HepG2 (cell line): ENCODE measurements around the gene GPN1. TPM values are rescaled to one million over a fixed set of nuclear protein-coding genes. Genes with fewer than 3 reads are reported as not detected.

Source experiments
- ATAC-seq: fragments of 200-7000 bp; cut with Tn5 transposase; 3 replicates; pipeline ENCODE4 v1.9.1; 2020; ENCODE audit warnings: mild to moderate bottlenecking, moderate library complexity
- BruUV-seq: library from RNA; stranded (reverse); fragments of 400-500 nt; replicated peaks from 2 replicates; lab custom pipeline; 2021; lab: Mats Ljungman, UMichigan
- CTCF ChIA-PET: fragments of 300-600 bp; formaldehyde crosslinking; extraction: SDS; loops from one replicate; lab custom pipeline; 2021; ENCODE audit warnings: low total read pairs, inconsistent platforms, low intra/inter-chr PET ratio; lab: Yijun Ruan, JAX
- POLR2A ChIA-PET: fragments of 350-600 bp; sonication (Branson Sonifier 250); formaldehyde crosslinking; loops from one replicate; lab custom pipeline; 2020; ENCODE audit warnings: antibody characterized with exemption, inconsistent platforms; lab: Yijun Ruan, JAX
- DNase-seq: peaks from one replicate; pipeline ENCODE4 v3.0.0-alpha.2; 2015; ENCODE audit warnings: low spot score
- FAIRE-seq: peaks from 3 replicates; lab custom pipeline; 2011; peaks lifted over from hg19 to GRCh38; lab: Jason Lieb, UNC
- H2AFZ ChIP-seq: one replicate; pipeline ENCODE4 v1.6.1; 2011; ENCODE audit warnings: low read length, inconsistent platforms
- H3K27ac ChIP-seq: fragments of 300-600 bp; 3 replicates; pipeline ENCODE4 v1.8.0; 2011; ENCODE audit warnings: mixed run types, mild to moderate bottlenecking, mixed read lengths, low read length, inconsistent platforms; ENCODE audit not compliant: insufficient read depth; ENCODE audit errors: extremely low read length
- H3K27me3 ChIP-seq, 2 experiments: fragments of 200-600 bp in 1 of 2; 2 replicates in 1 of 2; 3 replicates in 1 of 2; pipeline versions ENCODE4 v1.6.0 to v1.8.0; 2011; ENCODE audit warnings: low read length in 2 of 2, mild to moderate bottlenecking in 2 of 2, moderate library complexity in 2 of 2, inconsistent platforms in 1 of 2; ENCODE audit not compliant: insufficient read depth in 2 of 2, control insufficient read depth in 1 of 2
- H3K36me3 ChIP-seq, 2 experiments: fragments of 200-600 bp in 1 of 2; replicated peaks in 1 of 2; 2 replicates in 1 of 2; 3 replicates in 1 of 2; pipeline versions ENCODE4 v1.5.1 to v1.8.0; 2011; ENCODE audit warnings: low read length in 2 of 2, inconsistent platforms in 1 of 2; ENCODE audit not compliant: insufficient read depth in 2 of 2, control insufficient read depth in 1 of 2
- H3K4me1 ChIP-seq: 2 replicates; pipeline ENCODE4 v1.5.1; 2012; ENCODE audit warnings: low read length, inconsistent platforms; ENCODE audit not compliant: insufficient read depth
- H3K4me2 ChIP-seq: 2 replicates; pipeline ENCODE4 v1.6.0; 2011; ENCODE audit warnings: low read depth, low read length, inconsistent platforms
- H3K4me3 ChIP-seq, 3 experiments: fragments of 200-600 bp in 1 of 3; sonication (generic), shearing (Covaris generic) in 1 of 3; replicated peaks in 1 of 3; 2 replicates each; pipeline ENCODE4 v1.5.1; 2011 to 2016; ENCODE audit warnings: low read length in 3 of 3, inconsistent platforms in 2 of 3, low read depth in 2 of 3, mild to moderate bottlenecking in 2 of 3, control low read depth in 1 of 3, mixed read lengths in 1 of 3; ENCODE audit not compliant: insufficient read depth in 1 of 3
- H3K79me2 ChIP-seq: one replicate; pipeline ENCODE4 v1.6.1; 2011; ENCODE audit warnings: low read length, inconsistent platforms; ENCODE audit not compliant: insufficient read depth
- H3K9ac ChIP-seq: 2 replicates; pipeline ENCODE4 v1.6.0; 2011; ENCODE audit warnings: mild to moderate bottlenecking, low read depth, low read length, inconsistent platforms; ENCODE audit not compliant: insufficient read depth
- H3K9me3 ChIP-seq: 2 replicates; pipeline ENCODE4 v1.5.1; 2012; ENCODE audit warnings: mild to moderate bottlenecking, low read length
- H4K20me1 ChIP-seq: 2 replicates; pipeline ENCODE4 v1.6.0; 2011; ENCODE audit warnings: inconsistent platforms, mild to moderate bottlenecking, low read length, moderate library complexity; ENCODE audit not compliant: insufficient read depth
- FOXC1 ChIP-seq: sonication (generic); formaldehyde crosslinking; IDR thresholded peaks from 2 replicates; pipeline ENCODE4 v1.8.0; 2022; ENCODE audit warnings: mild to moderate bottlenecking, missing genetic modification reagents, borderline replicate concordance
- HIC2 ChIP-seq: sonication (generic); formaldehyde crosslinking; IDR thresholded peaks from 2 replicates; pipeline ENCODE4 v1.9.0; 2022; ENCODE audit warnings: low read depth, missing genetic modification reagents
- IKZF1 ChIP-seq: fragments of 450-650 bp; IDR thresholded peaks from 2 replicates; pipeline ENCODE4 v1.7.1; 2016
- KLF16 ChIP-seq, 2 experiments: sonication (generic) in 1 of 2; formaldehyde crosslinking in 1 of 2; IDR thresholded peaks; 2 replicates each; pipeline versions ENCODE4 v1.6.1 to v1.8.0; 2016 to 2023; ENCODE audit warnings: missing genetic modification reagents in 2 of 2, missing compliant biosample characterization in 1 of 2
- KMT2B ChIP-seq: IDR thresholded peaks from 2 replicates; pipeline ENCODE4 v1.6.1; 2016; ENCODE audit warnings: missing genetic modification reagents, missing compliant biosample characterization
- MAX ChIP-seq: IDR thresholded peaks from 2 replicates; pipeline ENCODE4 v1.6.1; 2012; ENCODE audit warnings: inconsistent platforms
- PAX8 ChIP-seq: sonication (generic); formaldehyde crosslinking; IDR thresholded peaks from 2 replicates; pipeline ENCODE4 v1.8.0; 2022; ENCODE audit warnings: mild to moderate bottlenecking, missing genetic modification reagents, borderline replicate concordance
- RBFOX2 ChIP-seq: fragments of 200-400 bp; formaldehyde crosslinking; IDR thresholded peaks from 2 replicates; pipeline ENCODE4 v1.6.1; 2017; ENCODE audit warnings: low read depth, mild to moderate bottlenecking, low read length
- SIN3A ChIP-seq: IDR thresholded peaks from 2 replicates; pipeline ENCODE4 v1.6.1; 2011; ENCODE audit warnings: low read depth, mild to moderate bottlenecking, control low read depth, low read length, borderline replicate concordance
- SYNCRIP ChIP-seq: fragments of 200-400 bp; formaldehyde crosslinking; IDR thresholded peaks from 2 replicates; pipeline ENCODE4 v1.6.1; 2018; ENCODE audit warnings: mild to moderate bottlenecking, low read depth, low read length; ENCODE audit not compliant: insufficient read depth
- TEAD2 ChIP-seq: sonication (generic); formaldehyde crosslinking; IDR thresholded peaks from 2 replicates; pipeline ENCODE4 v1.9.0; 2021; ENCODE audit warnings: missing genetic modification reagents
- THAP8 ChIP-seq: sonication (generic); formaldehyde crosslinking; IDR thresholded peaks from 2 replicates; pipeline ENCODE4 v1.5.1; 2020; ENCODE audit warnings: missing genetic modification reagents, mild to moderate bottlenecking, borderline replicate concordance
- U2AF1 ChIP-seq: fragments of 200-400 bp; formaldehyde crosslinking; optimal IDR thresholded peaks from 2 replicates; pipeline ENCODE3; 2017; ENCODE audit warnings: mild to moderate bottlenecking, low read depth, low read length
- ZFAT ChIP-seq: sonication (generic); formaldehyde crosslinking; conservative IDR thresholded peaks from 2 replicates; pipeline ENCODE4 v1.8.1; 2023; ENCODE audit warnings: missing genetic modification reagents, inconsistent platforms
- ZNF33B ChIP-seq: sonication (generic); formaldehyde crosslinking; IDR thresholded peaks from 2 replicates; pipeline ENCODE4 v1.5.1; 2020; ENCODE audit warnings: mild to moderate bottlenecking, missing genetic modification reagents
- ZNF558 ChIP-seq: sonication (generic); formaldehyde crosslinking; IDR thresholded peaks from 2 replicates; pipeline ENCODE4 v1.9.0; 2022; ENCODE audit warnings: mild to moderate bottlenecking, missing genetic modification reagents, borderline replicate concordance
- WGBS: methylation state at CpG from one replicate; pipeline ENCODE4 v1.1.6; 2017; ENCODE audit warnings: low lambda C conversion rate; 5-methylcytosine and 5-hydroxymethylcytosine counted together
- in situ Hi-C: cut with HindIII; loops from 2 replicates; pipeline ENCODE4 v1.10.0; 2017; ENCODE audit warnings: low pct_unique_long_range_greater_than_20kb; ENCODE audit not compliant: extremely low pct_ligation_motif_present
- intact Hi-C: fragments of 100-400 bp; cut with micrococcal nuclease; formaldehyde crosslinking; loops from one replicate; pipeline ENCODE4 v1.10.0; 2022; ENCODE audit not compliant: unreplicated experiment
- polyA plus RNA-seq, 8 experiments: library from polyadenylated mRNA; depleted of rRNA in 3 of 8; stranded (reverse) in 7 of 8; unstranded in 1 of 8; fragments of >200 nt; fragmentation: Illumina TruSeq in 4 of 8; extraction: Trizol in 4 of 8; gene quantifications; 2 replicates each; pipeline versions ENCODE4 v1.2.1 to v1.2.3, GENCODE V29; 2011 to 2016; ENCODE audit warnings: low read depth in 4 of 8, missing spikeins in 1 of 8, mixed read lengths in 1 of 8; ENCODE audit not compliant: insufficient read depth in 1 of 8
- total RNA-seq, 5 experiments: library from RNA; depleted of rRNA; stranded (reverse); fragments of >200 nt; fragmentation: Illumina TruSeq; extraction: Trizol; gene quantifications; 2 replicates each; pipeline ENCODE4 v1.2.3, GENCODE V29; 2016; ENCODE audit warnings: low read depth in 1 of 5
- TF ChIP-seq, protein P1 (sequence below): IDR thresholded peaks from 2 replicates; pipeline ENCODE4 v1.6.1; 2016; ENCODE audit warnings: mild to moderate bottlenecking
- TF ChIP-seq, protein P2 (sequence below): sonication (generic); formaldehyde crosslinking; IDR thresholded peaks from 2 replicates; pipeline ENCODE4 v1.8.0; 2022; ENCODE audit warnings: mild to moderate bottlenecking, missing genetic modification reagents

GPN1 gene
- total and polyA plus RNA-seq, 2 of the 13 experiments (the other 11 are each of a cell fraction or from before 2014, with no cell fraction given), result 54.5 to 62.7 TPM

DNA sequence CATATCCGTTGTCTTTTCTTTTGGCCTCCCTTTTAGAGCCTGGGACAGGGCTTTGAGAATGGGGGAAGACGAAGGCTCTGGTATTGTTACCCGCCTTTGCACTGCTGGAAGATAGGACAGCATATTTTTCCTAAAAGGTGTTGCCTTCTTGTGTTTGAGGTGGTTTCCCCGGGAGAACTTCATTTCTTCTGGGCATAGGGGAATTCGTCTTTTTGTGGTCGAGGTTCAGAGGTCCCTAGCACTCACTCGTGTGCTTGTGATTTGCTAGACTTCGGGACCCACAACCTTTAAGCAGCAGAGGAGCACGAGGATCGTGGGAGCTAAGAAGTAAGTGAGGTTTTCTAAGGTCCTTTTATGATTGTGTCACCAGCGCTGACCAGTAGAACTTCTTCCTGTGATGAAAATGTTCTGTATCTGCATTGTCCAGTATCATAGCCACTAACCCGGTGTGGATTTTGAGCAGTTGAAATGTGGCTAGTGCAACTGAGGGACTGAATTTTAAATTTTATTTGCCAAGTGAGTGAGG lies 45.4 kb upstream of the GPN1 start:
- no peak for DNase-seq
- Histone ChIP-seq H4K20me1 (peaks cover 24% of the 10 kb centered on the region), H3K27ac (peak overlapping the region; percentile 57), H3K9me3 (no peaks in the 10 kb centered on the region), H3K79me2 (peaks cover 55% of the 10 kb centered on the region), H3K4me3 (peak overlapping the region; percentile 69 to 97 (median 87)), H3K36me3 (no peaks in the 10 kb centered on the region; a peak in 1 of 5 replicates), H3K4me1 (peaks cover 50% of the 10 kb centered on the region), H3K27me3 (no peaks in the 10 kb centered on the region; a peak in 1 of 5 replicates), H3K4me2 (peak overlapping the region; percentile 94), H3K9ac (peak overlapping the region; percentile 88), H2AFZ (peak overlapping the region; percentile 79)
- TSS peak; percentile 75 for BruUV-seq
- no peak for FAIRE-seq
- intact Hi-C loops, result loop anchor here (5.0 kb wide), 1 partner anchor 86 kb away; the partner anchor contains the start of genes FNDC4 and GCKR
- CTCF ChIA-PET, result interaction anchor here (1.1 kb wide), 1 partner anchor 213 kb away, joined by 3 read pairs; the partner anchor contains the start of genes EIF2B4 and SNX17
- ATAC-seq, result peak; percentile 9
- in situ Hi-C loops, result no loop called here
- POLR2A ChIA-PET, result interaction anchor here (0.6 to 2.3 kb wide), 19 partner anchors 8 to 229 kb away, joined by 3 to 25 read pairs (median 4); partner anchors contain the start of genes CCDC121, FNDC4, GPN1 and GTF3C2
- WGBS, result under 1% methylated on average over 12 of the region's 12 CpGs
- TF ChIP-seq TEAD2, result no peak
- TF ChIP-seq ZNF33B, result 0 out of 2 replicates have a peak, but pooled peaks have one; percentile 43
- TF ChIP-seq MAX, result no peak
- TF ChIP-seq THAP8 (CRISPR knock-in tag), result 0 out of 2 replicates have a peak, but pooled peaks have one; percentile 54
- no peak for TF ChIP-seq FOXC1 (CRISPR knock-in tag)
- no peak for TF ChIP-seq ZFAT (CRISPR knock-in tag)
- no peak for TF ChIP-seq U2AF1
- no peak for TF ChIP-seq RBFOX2
- TF ChIP-seq HIC2, result no peak
- no peak for TF ChIP-seq IKZF1
- 0 out of 2 replicates have a peak, but pooled peaks have one; percentile 15 for TF ChIP-seq SIN3A
- peak; percentile 67; the same call in 1 of the 2 replicates for TF ChIP-seq ZNF558 (CRISPR knock-in tag)
- TF ChIP-seq PAX8 (CRISPR knock-in tag), result 0 out of 2 replicates have a peak, but pooled peaks have one; percentile 14
- no peak for TF ChIP-seq SYNCRIP
- no peak for TF ChIP-seq KMT2B
- TF ChIP-seq KLF16 (CRISPR knock-in tag; IDR thresholded peaks at IDR 0.05), result 0 out of 4 replicates have a peak, but pooled peaks of 1 of the 2 experiments have one; percentile 0
- TF ChIP-seq, protein P1, sequence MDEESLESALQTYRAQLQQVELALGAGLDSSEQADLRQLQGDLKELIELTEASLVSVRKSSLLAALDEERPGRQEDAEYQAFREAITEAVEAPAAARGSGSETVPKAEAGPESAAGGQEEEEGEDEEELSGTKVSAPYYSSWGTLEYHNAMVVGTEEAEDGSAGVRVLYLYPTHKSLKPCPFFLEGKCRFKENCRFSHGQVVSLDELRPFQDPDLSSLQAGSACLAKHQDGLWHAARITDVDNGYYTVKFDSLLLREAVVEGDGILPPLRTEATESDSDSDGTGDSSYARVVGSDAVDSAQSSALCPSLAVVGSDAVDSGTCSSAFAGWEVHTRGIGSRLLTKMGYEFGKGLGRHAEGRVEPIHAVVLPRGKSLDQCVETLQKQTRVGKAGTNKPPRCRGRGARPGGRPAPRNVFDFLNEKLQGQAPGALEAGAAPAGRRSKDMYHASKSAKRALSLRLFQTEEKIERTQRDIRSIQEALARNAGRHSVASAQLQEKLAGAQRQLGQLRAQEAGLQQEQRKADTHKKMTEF (CRISPR knock-in tag), result no peak
- TF ChIP-seq, protein P2, sequence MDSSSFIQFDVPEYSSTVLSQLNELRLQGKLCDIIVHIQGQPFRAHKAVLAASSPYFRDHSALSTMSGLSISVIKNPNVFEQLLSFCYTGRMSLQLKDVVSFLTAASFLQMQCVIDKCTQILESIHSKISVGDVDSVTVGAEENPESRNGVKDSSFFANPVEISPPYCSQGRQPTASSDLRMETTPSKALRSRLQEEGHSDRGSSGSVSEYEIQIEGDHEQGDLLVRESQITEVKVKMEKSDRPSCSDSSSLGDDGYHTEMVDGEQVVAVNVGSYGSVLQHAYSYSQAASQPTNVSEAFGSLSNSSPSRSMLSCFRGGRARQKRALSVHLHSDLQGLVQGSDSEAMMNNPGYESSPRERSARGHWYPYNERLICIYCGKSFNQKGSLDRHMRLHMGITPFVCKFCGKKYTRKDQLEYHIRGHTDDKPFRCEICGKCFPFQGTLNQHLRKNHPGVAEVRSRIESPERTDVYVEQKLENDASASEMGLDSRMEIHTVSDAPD (CRISPR knock-in tag), result no peak
